Tibial nerve (tissue), 4 donors: Measurements from ENCODE around the gene TPRG1L.

Experiments
- CTCF ChIP-seq, 5 experiments: fragments of 200-600 bp in 3 of 5; fragments of 450-650 bp in 2 of 5; sonication (generic) in 3 of 5; IDR thresholded peaks; one replicate each; pipeline ENCODE4 v1.5.1; 2016 to 2019; ENCODE audit warnings: antibody characterized with exemption in 5 of 5, mild to moderate bottlenecking in 3 of 5, moderate library complexity in 2 of 5
- EP300 ChIP-seq, 2 donors: sonication (generic); formaldehyde crosslinking; IDR thresholded peaks; one replicate each; pipeline ENCODE4 v1.6.1; 2017; ENCODE audit warnings: antibody characterized with exemption in 2 of 2, mild to moderate bottlenecking in 1 of 2
- POLR2A ChIP-seq, 2 donors: fragments of 450-650 bp; IDR thresholded peaks; one replicate each; pipeline ENCODE4 v1.6.1; 2017; ENCODE audit warnings: antibody characterized with exemption in 2 of 2, mild to moderate bottlenecking in 2 of 2, moderate library complexity in 2 of 2

- no peak for TF ChIP-seq CTCF (IDR thresholded peaks at IDR 0.05)
- no peak for TF ChIP-seq POLR2A (IDR thresholded peaks at IDR 0.05)
- TF ChIP-seq EP300 (IDR thresholded peaks at IDR 0.05) = no peak
Observed at GRCh38 chr1:3674100-3675094, 49.6 kb downstream of the TPRG1L start.
